ENCODE results near the gene GPR153.

The GPR153 gene

GRCh38 chr1:6248161-6248776 is 12.6 kb downstream of the GPR153 start:
- H2AFZ ChIP-seq (ENCODE audit: low read depth, low read length) = no peak overlapping the region
- H3K79me2 ChIP-seq (ENCODE audit: low read length) = no peaks in the 10 kb centered on the region
- H3K4me2 ChIP-seq (ENCODE audit: low read length) = no peak overlapping the region
- H4K20me1 ChIP-seq (ENCODE audit: insufficient read depth, low read length) = no peaks in the 10 kb centered on the region
- no peaks in the 10 kb centered on the region for H3K9me3 ChIP-seq (ENCODE audit: insufficient read depth, low read length)
- TF ChIP-seq CTCF (IDR thresholded peaks at IDR 0.05; ENCODE audit: low read depth, low read length) (no peak), EZH2phosphoT487 (IDR thresholded peaks at IDR 0.05; ENCODE audit: low read depth) (no peak)
- no peak overlapping the region for H3K4me3 ChIP-seq (ENCODE audit: low read length)
- peaks cover 4% of the 10 kb centered on the region; the same call in 1 of the 2 replicates for H3K4me1 ChIP-seq (ENCODE audit: low read length)
- no peaks in the 10 kb centered on the region for H3K27me3 ChIP-seq (ENCODE audit: low read depth, low read length)
- no peak overlapping the region for H3K9ac ChIP-seq (ENCODE audit: low read length)
- H3K27ac ChIP-seq (ENCODE audit: low read length) = no peak overlapping the region
- H3K36me3 ChIP-seq (replicated peaks; ENCODE audit: low read depth, low read length) = no peaks in the 10 kb centered on the region

- Histone ChIP-seq H3K36me3 (replicated peaks; ENCODE audit: low read depth, low read length) (no peaks in the 10 kb centered on the region), H3K9ac (ENCODE audit: low read length) (no peak overlapping the region), H3K4me2 (ENCODE audit: low read length) (no peak overlapping the region), H2AFZ (ENCODE audit: low read depth, low read length) (no peak overlapping the region), H3K4me1 (ENCODE audit: low read length) (peaks cover 4% of the 10 kb centered on the region; the same call in 1 of the 2 replicates), H3K27me3 (ENCODE audit: low read depth, low read length) (no peaks in the 10 kb centered on the region), H3K27ac (ENCODE audit: low read length) (no peak overlapping the region), H3K79me2 (ENCODE audit: low read length) (no peaks in the 10 kb centered on the region), H3K4me3 (ENCODE audit: low read length) (no peak overlapping the region), H4K20me1 (ENCODE audit: insufficient read depth, low read length) (no peaks in the 10 kb centered on the region), H3K9me3 (ENCODE audit: insufficient read depth, low read length) (no peaks in the 10 kb centered on the region)
- TF ChIP-seq CTCF (IDR thresholded peaks at IDR 0.05; ENCODE audit: low read depth, low read length) = no peak
- TF ChIP-seq EZH2phosphoT487 (IDR thresholded peaks at IDR 0.05; ENCODE audit: low read depth) = no peak
These were observed 13.2 kb downstream of the GPR153 start for GRCh38 chr1:6247651-6248050.

- Histone ChIP-seq H3K9me3 (ENCODE audit: insufficient read depth, low read length) (no peaks in the 10 kb centered on the region), H3K9ac (ENCODE audit: low read length) (no peak overlapping the region), H3K4me2 (ENCODE audit: low read length) (peak overlapping the region; percentile 73), H3K36me3 (replicated peaks; ENCODE audit: low read depth, low read length) (no peaks in the 10 kb centered on the region), H3K4me1 (ENCODE audit: low read length) (peaks cover 4% of the 10 kb centered on the region; the same call in 1 of the 2 replicates), H3K27me3 (ENCODE audit: low read depth, low read length) (no peaks in the 10 kb centered on the region), H2AFZ (ENCODE audit: low read depth, low read length) (no peak overlapping the region), H4K20me1 (ENCODE audit: insufficient read depth, low read length) (no peaks in the 10 kb centered on the region), H3K27ac (ENCODE audit: low read length) (no peak overlapping the region), H3K4me3 (ENCODE audit: low read length) (peak overlapping the region; percentile 77), H3K79me2 (ENCODE audit: low read length) (no peaks in the 10 kb centered on the region)
- TF ChIP-seq CTCF (IDR thresholded peaks at IDR 0.05; ENCODE audit: low read depth, low read length) (peak; percentile 67), EZH2phosphoT487 (IDR thresholded peaks at IDR 0.05; ENCODE audit: low read depth) (no peak)
These were observed 14.1 kb downstream of the GPR153 start for GRCh38 chr1:6246497-6247467.

GRCh38 chr1:6245869-6246496 is 14.9 kb downstream of the GPR153 start:
- Histone ChIP-seq H2AFZ (ENCODE audit: low read depth, low read length) (no peak overlapping the region), H3K4me2 (ENCODE audit: low read length) (peak overlapping the region; percentile 73), H3K9me3 (ENCODE audit: insufficient read depth, low read length) (no peaks in the 10 kb centered on the region), H3K27ac (ENCODE audit: low read length) (no peak overlapping the region), H3K4me1 (ENCODE audit: low read length) (peaks cover 4% of the 10 kb centered on the region; the same call in 1 of the 2 replicates), H4K20me1 (ENCODE audit: insufficient read depth, low read length) (no peaks in the 10 kb centered on the region), H3K36me3 (replicated peaks; ENCODE audit: low read depth, low read length) (no peaks in the 10 kb centered on the region), H3K9ac (ENCODE audit: low read length) (no peak overlapping the region), H3K79me2 (ENCODE audit: low read length) (no peaks in the 10 kb centered on the region), H3K4me3 (ENCODE audit: low read length) (peak overlapping the region; percentile 77), H3K27me3 (ENCODE audit: low read depth, low read length) (no peaks in the 10 kb centered on the region)
- TF ChIP-seq EZH2phosphoT487 (IDR thresholded peaks at IDR 0.05; ENCODE audit: low read depth) (no peak), CTCF (IDR thresholded peaks at IDR 0.05; ENCODE audit: low read depth, low read length) (no peak)

Data from OCI-LY3 (cell line).